Measurements from ENCODE around the gene USP1.

The USP1 gene

GRCh38 chr1:62436466-62437272, at the start of gene USP1:
Gene USP1, plus strand, starts transcription at chr1:62437049. Its CDS starts 2,819 bp downstream, at chr1:62439868.
- peak; percentile 100 for DNase-seq (ENCODE audit: low read depth)

- no peak for DNase-seq (ENCODE audit: low read depth)
Observed at GRCh38 chr1:62389531-62389930, 47.3 kb upstream of the USP1 start.

GRCh38 chr1:62390071-62390470, 46.8 kb upstream of the USP1 start:
- no peak for DNase-seq (ENCODE audit: low read depth)

GRCh38 chr1:62391369-62391971, 45.4 kb upstream of the USP1 start:
- no peak for DNase-seq (ENCODE audit: low read depth)

GRCh38 chr1:62392951-62393350, 43.9 kb upstream of the USP1 start:
- no peak for DNase-seq (ENCODE audit: low read depth)

GRCh38 chr1:62394646-62395045, 42.2 kb upstream of the USP1 start:
- no peak for DNase-seq (ENCODE audit: low read depth)

- DNase-seq (ENCODE audit: low read depth): no peak
Observed at GRCh38 chr1:62395291-62395690, 41.6 kb upstream of the USP1 start.

GRCh38 chr1:62396871-62397270, 40.0 kb upstream of the USP1 start:
- DNase-seq (ENCODE audit: low read depth): no peak

GRCh38 chr1:62397301-62397700, 39.5 kb upstream of the USP1 start:
- DNase-seq (ENCODE audit: low read depth): no peak

- DNase-seq (ENCODE audit: low read depth): peak; percentile 27
Observed at GRCh38 chr1:62398377-62398776, 38.5 kb upstream of the USP1 start.

- DNase-seq (ENCODE audit: low read depth): no peak
Observed at GRCh38 chr1:62401034-62401760, 35.7 kb upstream of the USP1 start.

GRCh38 chr1:62405247-62405646, 31.6 kb upstream of the USP1 start:
- DNase-seq (ENCODE audit: low read depth): no peak

GRCh38 chr1:62406576-62406975, 30.3 kb upstream of the USP1 start:
- DNase-seq (ENCODE audit: low read depth): no peak

- DNase-seq (ENCODE audit: low read depth): peak; percentile 33
Observed at GRCh38 chr1:62407398-62408009, 29.3 kb upstream of the USP1 start.

GRCh38 chr1:62415687-62416086, 21.2 kb upstream of the USP1 start:
- no peak for DNase-seq (ENCODE audit: low read depth)

GRCh38 chr1:62417351-62417999, 19.4 kb upstream of the USP1 start:
- no peak for DNase-seq (ENCODE audit: low read depth)

- DNase-seq (ENCODE audit: low read depth): no peak
Observed at GRCh38 chr1:62420214-62420613, 16.6 kb upstream of the USP1 start.

- no peak for DNase-seq (ENCODE audit: low read depth)
Observed at GRCh38 chr1:62423580-62424242, 13.1 kb upstream of the USP1 start.

- DNase-seq (ENCODE audit: low read depth): no peak
Observed at GRCh38 chr1:62424411-62424810, 12.4 kb upstream of the USP1 start.

GRCh38 chr1:62425041-62425440, 11.8 kb upstream of the USP1 start:
- no peak for DNase-seq (ENCODE audit: low read depth)

GRCh38 chr1:62426237-62426636, 10.6 kb upstream of the USP1 start:
- no peak for DNase-seq (ENCODE audit: low read depth)

GRCh38 chr1:62426794-62427193, 10.1 kb upstream of the USP1 start:
- no peak for DNase-seq (ENCODE audit: low read depth)
